HCT116 (cell line): ENCODE data around the gene ZNF578. TPM values are rescaled to one million over a fixed set of nuclear protein-coding genes. Genes with fewer than 3 reads are reported as not detected.

Experiments used
- ATAC-seq: fragments of 200-7000 bp; cut with Tn5 transposase; 2 replicates; pipeline ENCODE4 v1.9.1; 2020; ENCODE audit warnings: mild to moderate bottlenecking, moderate library complexity
- BruUV-seq: library from RNA; stranded (reverse); fragments of 400-500 nt; replicated peaks from 2 replicates; lab custom pipeline; 2021; lab: Mats Ljungman, UMichigan
- CTCF ChIA-PET: fragments of 300-600 bp; sonication (Branson Sonifier 250); formaldehyde crosslinking; loops from one replicate; lab custom pipeline; 2021; ENCODE audit warnings: antibody characterized with exemption; lab: Charles Lee
- POLR2A ChIA-PET: fragments of 300-600, 350-600 bp; sonication (Branson Sonifier 250); formaldehyde crosslinking; loops from one replicate; lab custom pipeline; 2021; ENCODE audit warnings: antibody characterized with exemption; lab: Charles Lee
- RAD21 ChIA-PET, 2 experiments: fragments of 300-600 bp; sonication (Branson Sonifier 250); formaldehyde crosslinking; loops; one replicate each; lab custom pipeline; 2023; ENCODE audit warnings: low total read pairs in 2 of 2; ENCODE audit not compliant: uncharacterized antibody in 2 of 2, unreplicated experiment in 2 of 2, low non-redundant PET in 1 of 2; lab: Charles Lee
- DNase-seq: peaks from one replicate; pipeline ENCODE4 v3.0.0-alpha.2; 2010; ENCODE audit warnings: low read depth, low spot score
- H2AFZ ChIP-seq: fragments of 200-600 bp; shearing (Covaris generic), sonication (generic); 2 replicates; pipeline ENCODE4 v1.6.1; 2017; ENCODE audit warnings: low read depth, mixed run types, mixed read lengths, antibody characterized with exemption, low read length; ENCODE audit not compliant: poor library complexity, severe bottlenecking
- H3K27ac ChIP-seq: 2 replicates; pipeline ENCODE4 v1.5.1; 2012; ENCODE audit warnings: low read depth, low read length
- H3K27me3 ChIP-seq: fragments of 200-600 bp; sonication (generic); 2 replicates; pipeline ENCODE4 v1.6.1; 2016; ENCODE audit warnings: mixed run types, low read length, mixed read lengths; ENCODE audit not compliant: insufficient read depth
- H3K36me3 ChIP-seq, 2 experiments: fragments of 200-500 bp in 1 of 2; fragments of 200-600 bp in 1 of 2; sonication (Bioruptor generic) in 1 of 2; sonication (generic) in 1 of 2; 2 replicates each; pipeline versions ENCODE4 v1.5.1 to v1.6.1; 2014 to 2016; ENCODE audit warnings: low read length in 2 of 2, inconsistent platforms in 1 of 2, mixed read lengths in 1 of 2, mixed run types in 1 of 2; ENCODE audit not compliant: insufficient read depth in 2 of 2, control insufficient read depth in 1 of 2
- H3K4me1 ChIP-seq, 2 experiments: fragments of 200-600 bp in 1 of 2; sonication (generic) in 1 of 2; 2 replicates each; pipeline versions ENCODE4 v1.5.1 to v1.6.1; 2012 to 2017; ENCODE audit warnings: low read length in 2 of 2, inconsistent platforms in 1 of 2, mild to moderate bottlenecking in 1 of 2, mixed read lengths in 1 of 2, mixed run types in 1 of 2, moderate library complexity in 1 of 2; ENCODE audit not compliant: insufficient read depth in 2 of 2, control insufficient read depth in 1 of 2
- H3K4me2 ChIP-seq: fragments of 200-600 bp; sonication (generic); 2 replicates; pipeline ENCODE4 v1.6.1; 2017; ENCODE audit warnings: mixed run types, low read length, mixed read lengths
- H3K4me3 ChIP-seq, 2 experiments: fragments of 200-600 bp in 1 of 2; sonication (generic) in 1 of 2; replicated peaks in 1 of 2; 2 replicates each; pipeline ENCODE4 v1.5.1; 2011 to 2016; ENCODE audit warnings: low read length in 2 of 2, control low read depth in 1 of 2, low read depth in 1 of 2, mild to moderate bottlenecking in 1 of 2, mixed read lengths in 1 of 2, mixed run types in 1 of 2
- H3K79me2 ChIP-seq: fragments of 200-600 bp; sonication (generic); 2 replicates; pipeline ENCODE4 v1.6.1; 2017; ENCODE audit warnings: mild to moderate bottlenecking, mixed run types, low read length, moderate library complexity, mixed read lengths; ENCODE audit not compliant: insufficient read depth
- H3K9ac ChIP-seq: fragments of 200-600 bp; sonication (generic); 2 replicates; pipeline ENCODE4 v1.6.1; 2016; ENCODE audit warnings: low read length, mixed read lengths
- H3K9me2 ChIP-seq: fragments of 200-600 bp; sonication (generic), shearing (Covaris generic); 2 replicates; pipeline ENCODE4 v1.6.1; 2017; ENCODE audit warnings: mixed run types, mild to moderate bottlenecking, moderate library complexity; ENCODE audit not compliant: insufficient read depth
- H3K9me3 ChIP-seq, 2 experiments: fragments of 200-500 bp in 1 of 2; fragments of 200-600 bp in 1 of 2; sonication (Bioruptor generic) in 1 of 2; sonication (generic) in 1 of 2; 2 replicates each; pipeline ENCODE4 v1.6.1; 2014 to 2017; ENCODE audit warnings: low read length in 2 of 2, mixed read lengths in 2 of 2, inconsistent platforms in 1 of 2, low read depth in 1 of 2, mild to moderate bottlenecking in 1 of 2, mixed run types in 1 of 2, moderate library complexity in 1 of 2; ENCODE audit not compliant: control insufficient read depth in 1 of 2, insufficient read depth in 1 of 2
- H4K20me1 ChIP-seq: fragments of 200-600 bp; sonication (generic), shearing (Covaris generic); 2 replicates; pipeline ENCODE4 v1.6.1; 2017; ENCODE audit warnings: mixed run types, mild to moderate bottlenecking, moderate library complexity; ENCODE audit not compliant: insufficient read depth
- EZH2 ChIP-seq: fragments of 200-600 bp; sonication (generic); IDR thresholded peaks from 2 replicates; pipeline ENCODE4 v1.6.1; 2017; ENCODE audit warnings: antibody characterized with exemption, mixed run types
- FOSL1 ChIP-seq: IDR thresholded peaks from 2 replicates; pipeline ENCODE4 v1.6.1; 2012; ENCODE audit warnings: low read depth
- RAD21 ChIP-seq: IDR thresholded peaks from 2 replicates; pipeline ENCODE4 v1.6.1; 2012; ENCODE audit warnings: low read depth, mild to moderate bottlenecking
- intact Hi-C: fragments of 100-400 bp; cut with micrococcal nuclease; formaldehyde crosslinking; loops from 2 replicates; pipeline ENCODE4 v1.10.0; 2022
- total RNA-seq: library from RNA; stranded (reverse); gene quantifications from one replicate; pipeline ENCODE4 v1.2.1, GENCODE V29; 2021; ENCODE audit not compliant: unreplicated experiment
- TF ChIP-seq, protein P1 (sequence below): IDR thresholded peaks from 2 replicates; pipeline ENCODE4 v1.6.1; 2012; ENCODE audit warnings: low read depth
- TF ChIP-seq, protein P2 (sequence below), 3 experiments: fragments of 200-600 bp in 1 of 3; sonication (generic) in 1 of 3; IDR thresholded peaks in 2 of 3; conservative IDR thresholded peaks in 1 of 3; 2 replicates each; pipeline ENCODE4 v1.5.1; 2012 to 2017; ENCODE audit warnings: low read depth in 2 of 3, low read length in 2 of 3, antibody characterized with exemption in 1 of 3, borderline replicate concordance in 1 of 3, control low read depth in 1 of 3, mild to moderate bottlenecking in 1 of 3, mixed read lengths in 1 of 3, mixed run types in 1 of 3, moderate library complexity in 1 of 3; ENCODE audit not compliant: insufficient read depth in 1 of 3

The ZNF578 gene
- total RNA-seq, 1 experiment from 2014 or later, result not detected

DNA sequence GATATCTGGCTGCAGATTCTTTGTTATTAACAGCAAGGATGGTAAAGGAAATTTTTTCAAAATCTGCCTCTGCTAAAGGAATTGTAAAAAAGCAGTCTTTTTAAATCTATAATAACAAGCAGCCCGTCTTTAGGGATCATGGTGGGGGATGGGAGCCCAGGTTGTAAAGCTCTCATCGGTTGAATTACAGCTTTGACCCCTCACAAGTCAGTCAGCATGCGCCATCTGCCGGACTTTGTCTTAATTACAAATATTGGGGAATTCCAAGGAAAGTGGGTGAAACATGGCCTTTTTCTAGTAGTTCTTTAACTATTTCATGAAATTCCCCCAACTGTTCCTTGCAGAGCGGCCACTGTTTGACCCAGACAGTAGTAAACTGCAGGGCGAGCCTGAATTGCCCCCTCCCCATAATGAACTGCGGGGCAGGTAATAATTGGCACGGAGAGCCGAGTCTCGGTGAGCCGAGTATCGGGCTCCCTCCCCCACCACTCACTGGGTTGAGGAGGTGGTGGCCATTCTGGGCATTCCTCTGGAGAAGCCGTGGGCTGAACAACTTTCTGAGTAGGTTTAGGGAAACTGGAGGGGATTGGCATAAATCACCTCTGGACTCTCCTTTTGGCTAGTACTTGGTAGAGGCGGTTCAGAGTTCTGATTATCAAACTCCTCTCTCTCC, 11.6 kb downstream of the ZNF578 start:
- Histone ChIP-seq H3K4me2 (no peak overlapping the region), H3K9me2 (no peaks in the 10 kb centered on the region)
- intact Hi-C loops, result loop anchor here (10.0 kb wide), 1 partner anchor 220 kb away; no protein-coding TSS in a partner anchor
- TF ChIP-seq, protein P1, sequence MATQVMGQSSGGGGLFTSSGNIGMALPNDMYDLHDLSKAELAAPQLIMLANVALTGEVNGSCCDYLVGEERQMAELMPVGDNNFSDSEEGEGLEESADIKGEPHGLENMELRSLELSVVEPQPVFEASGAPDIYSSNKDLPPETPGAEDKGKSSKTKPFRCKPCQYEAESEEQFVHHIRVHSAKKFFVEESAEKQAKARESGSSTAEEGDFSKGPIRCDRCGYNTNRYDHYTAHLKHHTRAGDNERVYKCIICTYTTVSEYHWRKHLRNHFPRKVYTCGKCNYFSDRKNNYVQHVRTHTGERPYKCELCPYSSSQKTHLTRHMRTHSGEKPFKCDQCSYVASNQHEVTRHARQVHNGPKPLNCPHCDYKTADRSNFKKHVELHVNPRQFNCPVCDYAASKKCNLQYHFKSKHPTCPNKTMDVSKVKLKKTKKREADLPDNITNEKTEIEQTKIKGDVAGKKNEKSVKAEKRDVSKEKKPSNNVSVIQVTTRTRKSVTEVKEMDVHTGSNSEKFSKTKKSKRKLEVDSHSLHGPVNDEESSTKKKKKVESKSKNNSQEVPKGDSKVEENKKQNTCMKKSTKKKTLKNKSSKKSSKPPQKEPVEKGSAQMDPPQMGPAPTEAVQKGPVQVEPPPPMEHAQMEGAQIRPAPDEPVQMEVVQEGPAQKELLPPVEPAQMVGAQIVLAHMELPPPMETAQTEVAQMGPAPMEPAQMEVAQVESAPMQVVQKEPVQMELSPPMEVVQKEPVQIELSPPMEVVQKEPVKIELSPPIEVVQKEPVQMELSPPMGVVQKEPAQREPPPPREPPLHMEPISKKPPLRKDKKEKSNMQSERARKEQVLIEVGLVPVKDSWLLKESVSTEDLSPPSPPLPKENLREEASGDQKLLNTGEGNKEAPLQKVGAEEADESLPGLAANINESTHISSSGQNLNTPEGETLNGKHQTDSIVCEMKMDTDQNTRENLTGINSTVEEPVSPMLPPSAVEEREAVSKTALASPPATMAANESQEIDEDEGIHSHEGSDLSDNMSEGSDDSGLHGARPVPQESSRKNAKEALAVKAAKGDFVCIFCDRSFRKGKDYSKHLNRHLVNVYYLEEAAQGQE, result no peak
- TF ChIP-seq, protein P2, sequence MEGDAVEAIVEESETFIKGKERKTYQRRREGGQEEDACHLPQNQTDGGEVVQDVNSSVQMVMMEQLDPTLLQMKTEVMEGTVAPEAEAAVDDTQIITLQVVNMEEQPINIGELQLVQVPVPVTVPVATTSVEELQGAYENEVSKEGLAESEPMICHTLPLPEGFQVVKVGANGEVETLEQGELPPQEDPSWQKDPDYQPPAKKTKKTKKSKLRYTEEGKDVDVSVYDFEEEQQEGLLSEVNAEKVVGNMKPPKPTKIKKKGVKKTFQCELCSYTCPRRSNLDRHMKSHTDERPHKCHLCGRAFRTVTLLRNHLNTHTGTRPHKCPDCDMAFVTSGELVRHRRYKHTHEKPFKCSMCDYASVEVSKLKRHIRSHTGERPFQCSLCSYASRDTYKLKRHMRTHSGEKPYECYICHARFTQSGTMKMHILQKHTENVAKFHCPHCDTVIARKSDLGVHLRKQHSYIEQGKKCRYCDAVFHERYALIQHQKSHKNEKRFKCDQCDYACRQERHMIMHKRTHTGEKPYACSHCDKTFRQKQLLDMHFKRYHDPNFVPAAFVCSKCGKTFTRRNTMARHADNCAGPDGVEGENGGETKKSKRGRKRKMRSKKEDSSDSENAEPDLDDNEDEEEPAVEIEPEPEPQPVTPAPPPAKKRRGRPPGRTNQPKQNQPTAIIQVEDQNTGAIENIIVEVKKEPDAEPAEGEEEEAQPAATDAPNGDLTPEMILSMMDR (IDR thresholded peaks at IDR 0.05 in 2 of 3, conservative IDR thresholded peaks at IDR 0.05 in 1 of 3; ENCODE audit: borderline replicate concordance in 1 of 3, insufficient read depth in 1 of 3, low read depth in 2 of 3, low read length in 2 of 3), result peak in 2 of 3 experiments; percentile 18 to 32; a peak in 3 of 6 replicates
- TF ChIP-seq FOSL1 (no peak), EZH2 (no peak), RAD21 (peak; percentile 34)
- TF ChIP-seq, all 23 proteins: peak for 2
- Histone ChIP-seq H3K9me3 (peaks cover 5 to 51% of the 10 kb centered on the region in 2 experiments; a peak in 2 of 4 replicates), H3K4me1 (no peaks in the 10 kb centered on the region), H2AFZ (no peak overlapping the region), H3K27me3 (no peaks in the 10 kb centered on the region), H3K79me2 (no peaks in the 10 kb centered on the region), H3K4me3 (no peak overlapping the region), H3K27ac (no peak overlapping the region), H3K9ac (no peak overlapping the region), H4K20me1 (no peaks in the 10 kb centered on the region), H3K36me3 (no peaks in the 10 kb centered on the region)
- POLR2A ChIA-PET, result no interaction called here
- RAD21 ChIA-PET, result no interaction called here
- no TSS peak for BruUV-seq
- ATAC-seq (no peak), DNase-seq (peak; percentile 2)
- CTCF ChIA-PET, result no interaction called here
